Renal cortex interstitium (tissue), 11 donors: ENCODE results near the gene PDSS2. TPM values are rescaled to one million over a fixed set of nuclear protein-coding genes. Genes with fewer than 3 reads are reported as not detected.
A peak's percentile ranks its signal among the peaks of the same experiment; 100 is the strongest.
"Not testable (repeated sequence)": the region's sequence is repeated elsewhere in the genome, so short reads cannot be mapped to it uniquely, and the experiment has no call there.

Experiments
- DNase-seq, 11 donors: peaks; one replicate each; pipeline ENCODE4 v3.0.0-alpha.2; 2013; ENCODE audit warnings: low read depth in 9 of 11, low spot score in 4 of 11; ENCODE audit errors: extremely low read depth in 1 of 11
- polyA plus RNA-seq, 3 donors: library from polyadenylated mRNA; unstranded; fragments of 120-200 nt; gene quantifications; one replicate each; pipeline ENCODE4 v1.2.1, GENCODE V29; 2013; ENCODE audit not compliant: insufficient read length in 3 of 3

Gene PDSS2
- polyA plus RNA-seq, 3 donors = 16.7 to 20.1 (median 18.1) TPM

GRCh38 chr6:107392069-107392468, 67.3 kb downstream of the PDSS2 start:
- DNase-seq = no peak

- no peak for DNase-seq
Observed at GRCh38 chr6:107390685-107391435, 68.5 kb downstream of the PDSS2 start.

GRCh38 chr6:107390056-107390455, 69.3 kb downstream of the PDSS2 start:
- DNase-seq = no peak

- DNase-seq = no peak
Observed at GRCh38 chr6:107386904-107387303, 72.5 kb downstream of the PDSS2 start.

GRCh38 chr6:107386340-107386739, 73.0 kb downstream of the PDSS2 start:
- DNase-seq = no peak

- no peak for DNase-seq
Observed at GRCh38 chr6:107383705-107384104, 75.7 kb downstream of the PDSS2 start.

- no peak for DNase-seq
Observed at GRCh38 chr6:107374264-107374663, 85.1 kb downstream of the PDSS2 start.

GRCh38 chr6:107369493-107369892, 89.9 kb downstream of the PDSS2 start:
- DNase-seq = no peak

- DNase-seq = no peak
Observed at GRCh38 chr6:107368471-107368870, 90.9 kb downstream of the PDSS2 start.

GRCh38 chr6:107364173-107364572, 95.2 kb downstream of the PDSS2 start:
- not testable (repeated sequence) for DNase-seq

GRCh38 chr6:107361753-107362604, 97.4 kb downstream of the PDSS2 start:
- DNase-seq = peak in 4 of 11 donors; percentile 8 to 23 (median 14)

- DNase-seq = no peak
Observed at GRCh38 chr6:107360476-107360875, 98.9 kb downstream of the PDSS2 start.

GRCh38 chr6:107357842-107358241, 101.5 kb downstream of the PDSS2 start:
- DNase-seq = no peak

- DNase-seq = no peak
Observed at GRCh38 chr6:107357031-107357430, 102.3 kb downstream of the PDSS2 start.

- DNase-seq = no peak
Observed at GRCh38 chr6:107355659-107356058, 103.7 kb downstream of the PDSS2 start.

- no peak for DNase-seq
Observed at GRCh38 chr6:107354451-107354850, 104.9 kb downstream of the PDSS2 start.

- DNase-seq = no peak
Observed at GRCh38 chr6:107353773-107354382, 105.5 kb downstream of the PDSS2 start.

- no peak for DNase-seq
Observed at GRCh38 chr6:107348224-107348623, 111.1 kb downstream of the PDSS2 start.

- no peak for DNase-seq
Observed at GRCh38 chr6:107345393-107345792, 114.0 kb downstream of the PDSS2 start.

- no peak for DNase-seq
Observed at GRCh38 chr6:107344981-107345380, 114.4 kb downstream of the PDSS2 start.
